ENCODE results near the gene TBX2.
"Not testable (repeated sequence)": the region's sequence is repeated elsewhere in the genome, so short reads cannot be mapped to it uniquely, and the experiment has no call there.

The TBX2 gene

GRCh38 chr17:61399131-61400065, at the start of gene TBX2:
Gene TBX2, plus strand, starts transcription at chr17:61399843. Its CDS starts 334 bp downstream, at chr17:61400177.
- in situ Hi-C loops (cut with HindIII; ENCODE audit: low pct_unique_long_range_greater_than_20kb, low sequenced_read_pairs) = no loop called here
- no peak for TF ChIP-seq JUND (IDR thresholded peaks at IDR 0.05; ENCODE audit: low read depth)
- DNase-seq (ENCODE audit: low read depth in 1 of 2, low spot score in 1 of 2) = peak; percentile 92 to 100

- no peak for TF ChIP-seq JUND (IDR thresholded peaks at IDR 0.05; ENCODE audit: low read depth)
- in situ Hi-C loops (cut with HindIII; ENCODE audit: low pct_unique_long_range_greater_than_20kb, low sequenced_read_pairs) = no loop called here
- DNase-seq (ENCODE audit: low read depth in 1 of 2, low spot score in 1 of 2) = peak in 1 of 2 experiments; percentile 66
Measured at GRCh38 chr17:61351745-61352407, 47.8 kb upstream of the TBX2 start.

DNA sequence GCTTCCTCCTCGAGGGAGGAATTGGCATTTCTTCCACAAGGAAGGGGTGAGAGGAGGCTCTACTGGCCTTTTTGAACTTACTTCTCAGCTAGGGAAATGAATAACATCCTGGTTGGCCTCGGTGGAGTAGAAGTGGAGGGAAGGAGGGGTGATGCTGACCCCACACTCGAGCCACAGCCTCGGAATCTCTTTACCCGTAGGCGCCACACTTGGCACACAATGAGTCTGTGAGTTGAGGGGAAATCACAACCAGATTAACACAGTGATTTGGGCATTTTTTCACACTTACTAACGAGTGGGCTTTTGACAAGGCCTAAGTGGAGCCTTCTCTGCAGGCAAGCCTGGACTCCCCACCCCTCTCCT, 47.3 kb upstream of the TBX2 start:
- DNase-seq (ENCODE audit: low read depth in 1 of 2, low spot score in 1 of 2) = no peak
- in situ Hi-C loops (cut with HindIII; ENCODE audit: low pct_unique_long_range_greater_than_20kb, low sequenced_read_pairs) = no loop called here
- no peak for TF ChIP-seq JUND (IDR thresholded peaks at IDR 0.05; ENCODE audit: low read depth)

- no peak for TF ChIP-seq JUND (IDR thresholded peaks at IDR 0.05; ENCODE audit: low read depth)
- DNase-seq (ENCODE audit: low read depth in 1 of 2, low spot score in 1 of 2) = no peak
- in situ Hi-C loops (cut with HindIII; ENCODE audit: low pct_unique_long_range_greater_than_20kb, low sequenced_read_pairs) = no loop called here
Measured at GRCh38 chr17:61352781-61353491, 46.7 kb upstream of the TBX2 start.

- DNase-seq (ENCODE audit: low read depth in 1 of 2, low spot score in 1 of 2) = no peak
- in situ Hi-C loops (cut with HindIII; ENCODE audit: low pct_unique_long_range_greater_than_20kb, low sequenced_read_pairs) = no loop called here
- TF ChIP-seq JUND (IDR thresholded peaks at IDR 0.05; ENCODE audit: low read depth) = no peak
Measured at GRCh38 chr17:61353615-61354014, 46.0 kb upstream of the TBX2 start.

DNA sequence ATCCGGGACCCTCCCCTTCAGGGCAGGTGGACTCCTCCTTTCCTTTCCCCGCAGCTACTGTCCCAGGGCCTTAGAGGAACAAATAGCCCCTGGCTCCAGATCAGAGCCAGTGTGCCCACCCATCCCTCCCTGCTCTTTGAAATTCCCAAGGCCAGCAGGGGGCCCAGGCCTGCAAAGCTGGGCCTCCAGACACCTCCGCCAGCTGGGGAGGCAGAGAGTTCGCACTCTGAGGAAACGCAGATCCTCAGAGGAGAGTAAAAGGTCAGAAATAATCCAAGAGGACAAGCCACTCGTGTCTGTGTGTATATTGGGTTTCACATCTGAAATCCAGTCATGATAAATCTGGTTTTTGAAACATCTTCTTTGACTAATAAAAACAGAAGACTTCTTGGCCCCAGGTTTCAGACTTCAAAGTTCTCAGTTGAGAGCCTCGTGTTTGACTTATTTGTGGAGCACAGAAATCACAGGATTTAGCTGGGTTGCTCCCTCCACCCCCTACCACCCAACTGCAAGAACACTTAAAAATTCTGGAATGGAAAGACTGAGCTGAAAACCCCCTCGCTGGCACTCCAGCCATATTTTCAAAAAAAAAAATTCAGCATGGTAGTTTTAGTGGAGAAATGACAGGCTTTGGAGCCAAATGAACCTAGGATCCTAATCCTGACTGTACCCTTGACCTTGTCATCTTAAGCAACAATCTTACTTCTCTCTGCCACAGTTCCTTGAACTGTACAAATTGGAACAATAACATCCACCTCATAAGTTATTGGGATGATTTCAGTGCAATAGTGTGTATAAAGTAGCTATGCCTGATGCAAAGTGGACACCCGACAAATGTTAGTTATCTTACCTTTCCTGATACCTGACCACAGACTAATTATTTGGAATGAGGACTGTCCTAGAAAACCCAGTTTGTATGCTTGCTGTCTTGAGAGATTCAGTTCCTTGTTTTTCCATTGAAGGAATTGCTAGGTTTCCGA, 44.5 kb upstream of the TBX2 start:
- in situ Hi-C loops (cut with HindIII; ENCODE audit: low pct_unique_long_range_greater_than_20kb, low sequenced_read_pairs) = no loop called here
- no peak for TF ChIP-seq JUND (IDR thresholded peaks at IDR 0.05; ENCODE audit: low read depth)
- no peak for DNase-seq (ENCODE audit: low read depth in 1 of 2, low spot score in 1 of 2)

DNA sequence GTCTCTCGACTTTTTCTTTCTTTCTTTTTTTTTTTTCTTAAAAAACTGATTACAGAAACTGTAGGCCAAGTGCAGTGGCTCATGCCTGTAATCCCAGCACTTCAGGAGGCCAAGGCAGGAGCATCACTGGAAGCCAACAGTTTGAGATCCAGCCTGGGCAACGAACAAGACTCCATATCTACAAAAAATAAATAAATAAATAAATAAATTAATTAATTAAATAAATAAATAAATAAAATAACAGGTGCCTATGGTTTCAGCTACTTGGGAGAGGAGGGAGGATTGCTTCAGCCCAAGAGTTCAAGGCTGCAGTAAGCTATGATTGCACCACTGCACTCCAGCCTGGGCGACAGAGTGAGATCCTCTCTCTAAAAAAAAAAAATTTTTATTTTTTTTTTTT, 42.6 kb upstream of the TBX2 start:
- DNase-seq (ENCODE audit: low read depth in 1 of 2, low spot score in 1 of 2); in situ Hi-C loops (cut with HindIII; ENCODE audit: low pct_unique_long_range_greater_than_20kb, low sequenced_read_pairs): not testable (repeated sequence)

GRCh38 chr17:61359513-61359912, 40.1 kb upstream of the TBX2 start:
- in situ Hi-C loops (cut with HindIII; ENCODE audit: low pct_unique_long_range_greater_than_20kb, low sequenced_read_pairs); DNase-seq (ENCODE audit: low read depth in 1 of 2, low spot score in 1 of 2): not testable (repeated sequence)

DNA sequence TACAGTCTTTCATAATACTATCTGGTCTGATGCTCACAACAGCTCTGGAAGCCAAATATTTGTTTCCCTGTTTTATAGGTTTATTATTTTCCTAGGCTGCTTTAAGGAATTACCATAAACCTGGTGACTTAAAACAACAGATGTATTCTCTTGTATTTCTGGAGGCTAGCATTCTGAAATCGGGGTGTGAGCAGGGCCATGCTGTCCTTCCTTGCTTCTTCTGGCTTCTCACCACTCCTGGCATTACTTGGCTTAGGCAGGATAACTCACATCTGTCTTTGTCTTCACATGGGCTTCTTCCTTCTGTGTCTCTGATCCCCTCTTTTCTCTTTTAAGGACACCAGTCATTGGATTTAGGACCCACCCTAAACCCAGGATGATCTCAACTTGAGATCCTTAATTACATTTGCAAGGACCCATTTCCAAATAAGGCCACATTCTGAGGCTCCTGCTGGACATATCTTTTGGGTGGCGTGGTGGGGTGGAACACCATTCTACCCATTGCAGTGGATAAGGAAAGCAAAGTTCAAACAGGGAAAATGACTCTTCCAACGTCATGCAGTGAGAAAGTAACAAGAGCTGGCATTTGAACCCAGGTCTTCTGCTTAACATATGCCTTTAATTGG, 39.2 kb upstream of the TBX2 start:
- no peak for TF ChIP-seq JUND (IDR thresholded peaks at IDR 0.05; ENCODE audit: low read depth)
- no peak for DNase-seq (ENCODE audit: low read depth in 1 of 2, low spot score in 1 of 2)
- in situ Hi-C loops (cut with HindIII; ENCODE audit: low pct_unique_long_range_greater_than_20kb, low sequenced_read_pairs) = no loop called here

GRCh38 chr17:61361084-61361483, 38.6 kb upstream of the TBX2 start:
- DNase-seq (ENCODE audit: low read depth in 1 of 2, low spot score in 1 of 2) = no peak
- in situ Hi-C loops (cut with HindIII; ENCODE audit: low pct_unique_long_range_greater_than_20kb, low sequenced_read_pairs) = no loop called here
- TF ChIP-seq JUND (IDR thresholded peaks at IDR 0.05; ENCODE audit: low read depth) = no peak

GRCh38 chr17:61362396-61362795, 37.2 kb upstream of the TBX2 start:
- TF ChIP-seq JUND (IDR thresholded peaks at IDR 0.05; ENCODE audit: low read depth) = no peak
- DNase-seq (ENCODE audit: low read depth in 1 of 2, low spot score in 1 of 2) = no peak
- in situ Hi-C loops (cut with HindIII; ENCODE audit: low pct_unique_long_range_greater_than_20kb, low sequenced_read_pairs) = no loop called here
